Breast epithelium (tissue), 4 donors: Measurements from ENCODE around the gene IAH1. TPM values are rescaled to one million over a fixed set of nuclear protein-coding genes. Genes with fewer than 3 reads are reported as not detected.

Source experiments
- DNase-seq, 2 donors: peaks; one replicate each; pipeline ENCODE4 v3.0.0-alpha.2; 2019; ENCODE audit warnings: low spot score in 2 of 2
- H3K27ac ChIP-seq, 2 donors: fragments of 200-600 bp; sonication (generic) in 1 of 2; one replicate each; pipeline ENCODE4 v1.5.1; 2016 to 2019; ENCODE audit warnings: mild to moderate bottlenecking in 1 of 2
- H3K27me3 ChIP-seq, 2 donors: fragments of 200-600 bp; sonication (generic) in 1 of 2; one replicate each; pipeline versions ENCODE4 v1.5.1 to v1.6.0; 2017 to 2019; ENCODE audit warnings: control low read depth in 1 of 2, mild to moderate bottlenecking in 1 of 2
- H3K36me3 ChIP-seq: fragments of 200-600 bp; one replicate; pipeline ENCODE4 v1.5.1; 2019
- H3K4me1 ChIP-seq, 2 donors: fragments of 200-600 bp; sonication (generic); one replicate each; pipeline ENCODE4 v1.5.1; 2016 to 2019; ENCODE audit warnings: control low read depth in 1 of 2
- H3K4me3 ChIP-seq, 3 donors: fragments of 200-600 bp; sonication (generic); 1 replicate in 2 of 3; 2 replicates in 1 of 3; pipeline ENCODE4 v1.5.1; 2016 to 2019; ENCODE audit warnings: mild to moderate bottlenecking in 3 of 3, moderate library complexity in 2 of 3
- H3K9me3 ChIP-seq, 2 donors: fragments of 200-600 bp; sonication (generic) in 1 of 2; one replicate each; pipeline ENCODE4 v1.5.1; 2016 to 2019; ENCODE audit warnings: control low read depth in 1 of 2
- POLR2A ChIP-seq: fragments of 450-650 bp; IDR thresholded peaks from one replicate; pipeline ENCODE4 v1.6.1; 2016; ENCODE audit warnings: antibody characterized with exemption, mild to moderate bottlenecking, moderate library complexity
- POLR2AphosphoS5 ChIP-seq, 3 donors: sonication (generic); formaldehyde crosslinking; IDR thresholded peaks; one replicate each; pipeline ENCODE4 v1.6.1; 2017; ENCODE audit warnings: antibody characterized with exemption in 3 of 3
- intact Hi-C: fragments of 100-400 bp; cut with DNase I; formaldehyde crosslinking; loops from one replicate; pipeline ENCODE4 v1.15.1; 2023; ENCODE audit warnings: low total_unique reads
- total RNA-seq, 3 donors: library from RNA; depleted of rRNA; stranded (reverse); fragments of >200 nt; gene quantifications; one replicate each; pipeline ENCODE4 v1.1.0, GENCODE V29; 2016
- TF ChIP-seq, protein P1 (sequence below), 3 donors: fragments of 450-650 bp; IDR thresholded peaks; one replicate each; pipeline ENCODE4 v1.5.1; 2016 to 2017; ENCODE audit warnings: antibody characterized with exemption in 3 of 3, mild to moderate bottlenecking in 3 of 3, moderate library complexity in 3 of 3

Gene IAH1
- total RNA-seq, 3 donors from 2014 or later: 39.5 to 84.7 (median 54.7) TPM

DNA sequence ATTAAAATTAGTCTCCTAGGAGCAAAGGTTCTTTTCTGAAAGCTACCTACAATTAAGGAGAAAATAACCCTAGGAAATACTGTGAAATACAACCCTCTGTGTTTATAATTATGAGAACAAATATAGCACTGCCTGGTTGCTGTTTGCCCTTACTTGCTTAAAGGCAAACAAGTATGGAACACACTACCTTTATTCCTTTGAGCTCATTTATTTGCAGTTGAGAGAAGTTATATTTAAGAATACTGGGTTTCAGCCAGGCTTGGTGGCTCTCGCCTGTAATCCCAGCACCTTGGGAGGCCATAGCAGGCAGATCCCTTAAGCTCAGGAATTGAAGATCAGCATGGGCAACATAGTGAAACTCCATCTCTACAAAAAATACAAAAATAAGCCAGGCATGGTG is 23.1 kb upstream of the IAH1 start:
- TF ChIP-seq, protein P1, sequence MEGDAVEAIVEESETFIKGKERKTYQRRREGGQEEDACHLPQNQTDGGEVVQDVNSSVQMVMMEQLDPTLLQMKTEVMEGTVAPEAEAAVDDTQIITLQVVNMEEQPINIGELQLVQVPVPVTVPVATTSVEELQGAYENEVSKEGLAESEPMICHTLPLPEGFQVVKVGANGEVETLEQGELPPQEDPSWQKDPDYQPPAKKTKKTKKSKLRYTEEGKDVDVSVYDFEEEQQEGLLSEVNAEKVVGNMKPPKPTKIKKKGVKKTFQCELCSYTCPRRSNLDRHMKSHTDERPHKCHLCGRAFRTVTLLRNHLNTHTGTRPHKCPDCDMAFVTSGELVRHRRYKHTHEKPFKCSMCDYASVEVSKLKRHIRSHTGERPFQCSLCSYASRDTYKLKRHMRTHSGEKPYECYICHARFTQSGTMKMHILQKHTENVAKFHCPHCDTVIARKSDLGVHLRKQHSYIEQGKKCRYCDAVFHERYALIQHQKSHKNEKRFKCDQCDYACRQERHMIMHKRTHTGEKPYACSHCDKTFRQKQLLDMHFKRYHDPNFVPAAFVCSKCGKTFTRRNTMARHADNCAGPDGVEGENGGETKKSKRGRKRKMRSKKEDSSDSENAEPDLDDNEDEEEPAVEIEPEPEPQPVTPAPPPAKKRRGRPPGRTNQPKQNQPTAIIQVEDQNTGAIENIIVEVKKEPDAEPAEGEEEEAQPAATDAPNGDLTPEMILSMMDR (IDR thresholded peaks at IDR 0.05): no peak
- TF ChIP-seq POLR2A: no peak
- no peak for TF ChIP-seq POLR2AphosphoS5 (IDR thresholded peaks at IDR 0.05)
- Histone ChIP-seq H3K27me3 (no peaks in the 10 kb centered on the region), H3K27ac (no peak overlapping the region), H3K36me3 (no peaks in the 10 kb centered on the region), H3K4me1 (no peaks in the 10 kb centered on the region), H3K9me3 (no peaks in the 10 kb centered on the region), H3K4me3 (no peak overlapping the region)
- intact Hi-C loops: no loop called here
- DNase-seq: no peak

DNA sequence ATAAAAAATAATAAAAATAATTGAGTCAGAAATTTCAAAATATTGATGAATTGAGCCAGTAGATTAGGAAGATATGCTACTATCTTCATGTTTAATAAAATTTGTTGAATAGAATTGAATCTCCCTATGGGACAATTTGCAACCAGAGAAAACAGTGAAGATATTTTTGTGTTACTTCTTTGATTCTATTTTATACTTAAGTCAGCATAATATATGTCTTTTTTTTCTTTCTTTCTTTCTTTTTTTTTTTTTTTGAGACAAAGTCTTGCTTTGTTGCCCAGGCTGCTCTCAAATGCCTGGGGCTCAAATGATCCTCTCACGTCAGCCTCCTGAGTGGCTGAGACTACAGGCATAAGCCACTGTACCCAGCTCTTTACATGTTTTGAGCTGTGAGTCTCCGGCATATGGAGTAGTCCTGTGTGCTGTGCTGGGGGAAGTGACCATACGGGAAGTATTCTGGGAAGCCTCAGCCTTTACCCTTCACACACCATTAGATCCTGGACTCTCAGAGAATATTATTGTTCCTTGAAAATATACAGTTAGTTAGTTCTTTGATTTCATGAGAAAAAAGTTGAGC is 13.8 kb upstream of the IAH1 start:
- DNase-seq: no peak
- intact Hi-C loops: no loop called here
- TF ChIP-seq, protein P1 (IDR thresholded peaks at IDR 0.05): no peak
- TF ChIP-seq POLR2AphosphoS5 (IDR thresholded peaks at IDR 0.05): no peak
- no peak for TF ChIP-seq POLR2A
- Histone ChIP-seq H3K4me1 (no peaks in the 10 kb centered on the region), H3K27ac (no peak overlapping the region), H3K27me3 (no peaks in the 10 kb centered on the region), H3K4me3 (no peak overlapping the region), H3K9me3 (no peaks in the 10 kb centered on the region), H3K36me3 (peaks cover 3% of the 10 kb centered on the region)

DNA sequence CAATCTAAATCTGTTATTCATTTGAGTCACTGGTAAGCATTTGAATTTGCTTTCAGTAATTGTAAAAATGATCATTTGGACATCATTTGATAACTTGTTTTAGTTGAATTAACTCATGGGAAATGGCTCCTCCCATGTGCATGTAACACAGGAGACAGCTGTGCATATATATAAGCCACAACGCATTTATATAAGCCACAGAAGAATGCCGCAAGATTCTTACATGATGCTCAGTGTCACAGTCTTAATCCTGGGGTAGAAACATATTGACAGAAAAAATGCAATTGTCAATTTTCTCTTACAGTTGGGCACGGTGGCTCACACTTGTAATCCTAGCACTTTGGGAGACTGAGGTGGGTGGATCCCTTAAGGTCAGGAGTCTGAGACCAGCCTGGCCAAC is 13.3 kb upstream of the IAH1 start:
- Histone ChIP-seq H3K27ac (no peak overlapping the region), H3K9me3 (no peaks in the 10 kb centered on the region), H3K4me3 (no peak overlapping the region), H3K27me3 (no peaks in the 10 kb centered on the region), H3K36me3 (peaks cover 3% of the 10 kb centered on the region), H3K4me1 (no peaks in the 10 kb centered on the region)
- intact Hi-C loops: no loop called here
- DNase-seq: no peak
- TF ChIP-seq POLR2A (no peak), POLR2AphosphoS5 (IDR thresholded peaks at IDR 0.05) (no peak)
- TF ChIP-seq, protein P1 (IDR thresholded peaks at IDR 0.05): no peak

DNA sequence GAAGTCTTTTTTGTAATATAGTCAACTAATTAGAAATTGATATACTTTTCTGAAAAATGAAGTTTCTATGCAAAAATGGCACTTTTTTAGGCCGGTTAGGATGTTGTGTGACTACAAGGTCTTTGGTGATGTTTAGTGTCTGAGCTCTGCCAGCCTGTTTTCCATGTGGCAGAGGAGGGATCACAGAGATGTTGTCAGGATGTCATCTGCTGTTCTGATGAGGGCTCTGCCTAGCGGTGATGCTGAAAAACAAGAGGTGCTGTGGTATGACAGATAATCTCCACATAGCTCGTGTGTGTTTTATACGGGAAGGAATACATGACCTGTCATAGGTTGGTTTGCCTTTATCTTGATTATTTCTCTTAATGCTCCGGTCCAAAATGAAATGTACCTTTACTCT is 12.0 kb upstream of the IAH1 start:
- no peak overlapping the region for H3K27ac ChIP-seq
- H3K27me3 ChIP-seq: no peaks in the 10 kb centered on the region
- intact Hi-C loops: no loop called here
- DNase-seq: no peak
- H3K9me3 ChIP-seq: no peaks in the 10 kb centered on the region
- no peaks in the 10 kb centered on the region for H3K4me1 ChIP-seq
- TF ChIP-seq POLR2A (no peak), POLR2AphosphoS5 (IDR thresholded peaks at IDR 0.05) (no peak)
- TF ChIP-seq, protein P1 (IDR thresholded peaks at IDR 0.05): no peak
- H3K4me3 ChIP-seq: no peak overlapping the region
- H3K36me3 ChIP-seq: no peaks in the 10 kb centered on the region

DNA sequence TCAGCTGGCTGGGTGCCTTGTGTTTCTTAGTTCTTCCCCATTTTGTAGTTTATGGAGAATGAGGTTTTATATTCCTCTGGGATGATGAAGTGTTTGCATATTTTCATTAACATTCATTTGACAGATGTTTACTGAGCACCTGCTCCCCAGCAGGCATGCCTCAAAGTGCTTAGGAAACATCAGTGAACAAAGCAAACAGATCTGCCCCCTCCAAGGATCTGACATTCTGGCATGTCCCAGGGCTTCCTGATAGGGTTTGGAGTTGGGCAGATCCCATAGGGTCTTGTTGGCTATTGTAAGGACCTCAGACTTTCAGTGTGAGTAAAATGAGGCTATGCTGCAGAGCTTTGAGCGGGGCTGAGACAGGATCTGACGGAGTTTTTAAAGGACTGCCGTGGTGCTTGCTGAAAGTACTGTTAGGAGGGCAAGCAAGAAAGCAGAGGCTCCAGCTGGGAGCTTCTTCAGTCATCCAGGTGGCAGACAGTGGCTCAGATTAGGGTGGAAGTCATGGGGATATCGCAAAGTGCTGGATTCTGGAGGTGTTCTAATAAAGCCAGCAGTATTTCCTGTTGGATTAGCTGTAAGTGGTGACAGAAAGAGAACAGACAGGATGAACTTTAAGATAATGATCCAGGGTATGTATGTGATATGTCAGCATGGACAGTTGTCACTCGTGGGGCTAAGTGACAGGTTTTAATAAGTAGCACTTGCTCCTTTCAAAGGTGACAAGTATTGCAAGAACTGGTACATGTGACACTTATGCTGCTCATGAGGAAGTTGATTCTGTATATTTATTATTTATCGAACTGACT is 11.3 kb upstream of the IAH1 start:
- Histone ChIP-seq H3K4me1 (no peaks in the 10 kb centered on the region), H3K36me3 (no peaks in the 10 kb centered on the region), H3K9me3 (no peaks in the 10 kb centered on the region), H3K27ac (no peak overlapping the region), H3K27me3 (no peaks in the 10 kb centered on the region), H3K4me3 (no peak overlapping the region)
- no peak for TF ChIP-seq POLR2AphosphoS5 (IDR thresholded peaks at IDR 0.05)
- TF ChIP-seq, protein P1 (IDR thresholded peaks at IDR 0.05): no peak
- no peak for TF ChIP-seq POLR2A
- intact Hi-C loops: no loop called here
- no peak for DNase-seq
